HCT116 (cell line): ENCODE data around the gene KRT73. TPM values are rescaled to one million over a fixed set of nuclear protein-coding genes. Genes with fewer than 3 reads are reported as not detected.

Experiments used
- ATAC-seq: fragments of 200-7000 bp; cut with Tn5 transposase; 2 replicates; pipeline ENCODE4 v1.9.1; 2020; ENCODE audit warnings: mild to moderate bottlenecking, moderate library complexity
- BruUV-seq: library from RNA; stranded (reverse); fragments of 400-500 nt; replicated peaks from 2 replicates; lab custom pipeline; 2021; lab: Mats Ljungman, UMichigan
- CTCF ChIA-PET: fragments of 300-600 bp; sonication (Branson Sonifier 250); formaldehyde crosslinking; loops from one replicate; lab custom pipeline; 2021; ENCODE audit warnings: antibody characterized with exemption; lab: Charles Lee
- POLR2A ChIA-PET: fragments of 300-600, 350-600 bp; sonication (Branson Sonifier 250); formaldehyde crosslinking; loops from one replicate; lab custom pipeline; 2021; ENCODE audit warnings: antibody characterized with exemption; lab: Charles Lee
- RAD21 ChIA-PET, 2 experiments: fragments of 300-600 bp; sonication (Branson Sonifier 250); formaldehyde crosslinking; loops; one replicate each; lab custom pipeline; 2023; ENCODE audit warnings: low total read pairs in 2 of 2; ENCODE audit not compliant: uncharacterized antibody in 2 of 2, unreplicated experiment in 2 of 2, low non-redundant PET in 1 of 2; lab: Charles Lee
- DNase-seq: peaks from one replicate; pipeline ENCODE4 v3.0.0-alpha.2; 2010; ENCODE audit warnings: low read depth, low spot score
- H2AFZ ChIP-seq: fragments of 200-600 bp; shearing (Covaris generic), sonication (generic); 2 replicates; pipeline ENCODE4 v1.6.1; 2017; ENCODE audit warnings: low read depth, mixed run types, mixed read lengths, antibody characterized with exemption, low read length; ENCODE audit not compliant: poor library complexity, severe bottlenecking
- H3K27ac ChIP-seq: 2 replicates; pipeline ENCODE4 v1.5.1; 2012; ENCODE audit warnings: low read depth, low read length
- H3K27me3 ChIP-seq: fragments of 200-600 bp; sonication (generic); 2 replicates; pipeline ENCODE4 v1.6.1; 2016; ENCODE audit warnings: mixed run types, low read length, mixed read lengths; ENCODE audit not compliant: insufficient read depth
- H3K36me3 ChIP-seq, 2 experiments: fragments of 200-500 bp in 1 of 2; fragments of 200-600 bp in 1 of 2; sonication (Bioruptor generic) in 1 of 2; sonication (generic) in 1 of 2; 2 replicates each; pipeline versions ENCODE4 v1.5.1 to v1.6.1; 2014 to 2016; ENCODE audit warnings: low read length in 2 of 2, inconsistent platforms in 1 of 2, mixed read lengths in 1 of 2, mixed run types in 1 of 2; ENCODE audit not compliant: insufficient read depth in 2 of 2, control insufficient read depth in 1 of 2
- H3K4me1 ChIP-seq, 2 experiments: fragments of 200-600 bp in 1 of 2; sonication (generic) in 1 of 2; 2 replicates each; pipeline versions ENCODE4 v1.5.1 to v1.6.1; 2012 to 2017; ENCODE audit warnings: low read length in 2 of 2, inconsistent platforms in 1 of 2, mild to moderate bottlenecking in 1 of 2, mixed read lengths in 1 of 2, mixed run types in 1 of 2, moderate library complexity in 1 of 2; ENCODE audit not compliant: insufficient read depth in 2 of 2, control insufficient read depth in 1 of 2
- H3K4me2 ChIP-seq: fragments of 200-600 bp; sonication (generic); 2 replicates; pipeline ENCODE4 v1.6.1; 2017; ENCODE audit warnings: mixed run types, low read length, mixed read lengths
- H3K4me3 ChIP-seq, 2 experiments: fragments of 200-600 bp in 1 of 2; sonication (generic) in 1 of 2; replicated peaks in 1 of 2; 2 replicates each; pipeline ENCODE4 v1.5.1; 2011 to 2016; ENCODE audit warnings: low read length in 2 of 2, control low read depth in 1 of 2, low read depth in 1 of 2, mild to moderate bottlenecking in 1 of 2, mixed read lengths in 1 of 2, mixed run types in 1 of 2
- H3K79me2 ChIP-seq: fragments of 200-600 bp; sonication (generic); 2 replicates; pipeline ENCODE4 v1.6.1; 2017; ENCODE audit warnings: mild to moderate bottlenecking, mixed run types, low read length, moderate library complexity, mixed read lengths; ENCODE audit not compliant: insufficient read depth
- H3K9ac ChIP-seq: fragments of 200-600 bp; sonication (generic); 2 replicates; pipeline ENCODE4 v1.6.1; 2016; ENCODE audit warnings: low read length, mixed read lengths
- H3K9me2 ChIP-seq: fragments of 200-600 bp; sonication (generic), shearing (Covaris generic); 2 replicates; pipeline ENCODE4 v1.6.1; 2017; ENCODE audit warnings: mixed run types, mild to moderate bottlenecking, moderate library complexity; ENCODE audit not compliant: insufficient read depth
- H3K9me3 ChIP-seq, 2 experiments: fragments of 200-500 bp in 1 of 2; fragments of 200-600 bp in 1 of 2; sonication (Bioruptor generic) in 1 of 2; sonication (generic) in 1 of 2; 2 replicates each; pipeline ENCODE4 v1.6.1; 2014 to 2017; ENCODE audit warnings: low read length in 2 of 2, mixed read lengths in 2 of 2, inconsistent platforms in 1 of 2, low read depth in 1 of 2, mild to moderate bottlenecking in 1 of 2, mixed run types in 1 of 2, moderate library complexity in 1 of 2; ENCODE audit not compliant: control insufficient read depth in 1 of 2, insufficient read depth in 1 of 2
- H4K20me1 ChIP-seq: fragments of 200-600 bp; sonication (generic), shearing (Covaris generic); 2 replicates; pipeline ENCODE4 v1.6.1; 2017; ENCODE audit warnings: mixed run types, mild to moderate bottlenecking, moderate library complexity; ENCODE audit not compliant: insufficient read depth
- CBX3 ChIP-seq: IDR thresholded peaks from 2 replicates; pipeline ENCODE4 v1.6.1; 2012; ENCODE audit warnings: low read depth
- EGR1 ChIP-seq: IDR thresholded peaks from 2 replicates; pipeline ENCODE4 v1.6.1; 2012; ENCODE audit warnings: low read depth
- ELF1 ChIP-seq: IDR thresholded peaks from 2 replicates; pipeline ENCODE4 v1.6.1; 2012; ENCODE audit warnings: low read depth, borderline replicate concordance
- EZH2 ChIP-seq: fragments of 200-600 bp; sonication (generic); IDR thresholded peaks from 2 replicates; pipeline ENCODE4 v1.6.1; 2017; ENCODE audit warnings: antibody characterized with exemption, mixed run types
- EZH2phosphoT487 ChIP-seq: fragments of 200-600 bp; IDR thresholded peaks from 2 replicates; pipeline ENCODE4 v1.6.1; 2018; ENCODE audit warnings: antibody characterized with exemption, borderline replicate concordance
- FOSL1 ChIP-seq: IDR thresholded peaks from 2 replicates; pipeline ENCODE4 v1.6.1; 2012; ENCODE audit warnings: low read depth
- JUND ChIP-seq: IDR thresholded peaks from 2 replicates; pipeline ENCODE4 v1.6.1; 2012
- POLR2AphosphoS5 ChIP-seq: IDR thresholded peaks from 2 replicates; pipeline ENCODE4 v1.6.1; 2011; ENCODE audit warnings: mild to moderate bottlenecking, low read depth, low read length, moderate library complexity
- RAD21 ChIP-seq: IDR thresholded peaks from 2 replicates; pipeline ENCODE4 v1.6.1; 2012; ENCODE audit warnings: low read depth, mild to moderate bottlenecking
- SIN3A ChIP-seq: IDR thresholded peaks from 2 replicates; pipeline ENCODE4 v1.6.1; 2012; ENCODE audit warnings: low read depth
- SP1 ChIP-seq: IDR thresholded peaks from 2 replicates; pipeline ENCODE4 v1.6.1; 2012; ENCODE audit warnings: low read depth
- SRF ChIP-seq: IDR thresholded peaks from 2 replicates; pipeline ENCODE4 v1.6.1; 2012; ENCODE audit warnings: low read depth
- TCF7L2 ChIP-seq: IDR thresholded peaks from 2 replicates; pipeline ENCODE4 v1.7.0; 2011; ENCODE audit warnings: borderline replicate concordance, inconsistent platforms; ENCODE audit not compliant: insufficient read depth, insufficient read length; ENCODE audit errors: extremely low read depth
- ZFX ChIP-seq: fragments of 450-650 bp; IDR thresholded peaks from 2 replicates; pipeline ENCODE4 v1.6.1; 2017
- ZNF274 ChIP-seq: fragments of 200-500 bp; sonication (Bioruptor generic); IDR thresholded peaks from 2 replicates; pipeline ENCODE4 v1.6.1; 2014; ENCODE audit warnings: mild to moderate bottlenecking, low read depth, low read length, inconsistent platforms
- intact Hi-C: fragments of 100-400 bp; cut with micrococcal nuclease; formaldehyde crosslinking; loops from 2 replicates; pipeline ENCODE4 v1.10.0; 2022
- total RNA-seq: library from RNA; stranded (reverse); gene quantifications from one replicate; pipeline ENCODE4 v1.2.1, GENCODE V29; 2021; ENCODE audit not compliant: unreplicated experiment
- TF ChIP-seq, protein P1 (sequence below): IDR thresholded peaks from 2 replicates; pipeline ENCODE4 v1.6.1; 2012; ENCODE audit warnings: low read depth
- TF ChIP-seq, protein P2 (sequence below): IDR thresholded peaks from 2 replicates; pipeline ENCODE4 v1.6.1; 2011; ENCODE audit warnings: mild to moderate bottlenecking, low read length, moderate library complexity; ENCODE audit not compliant: insufficient replicate concordance; ENCODE audit errors: extremely low read depth

The KRT73 gene
- total RNA-seq, 1 experiment from 2014 or later, result not detected

DNA sequence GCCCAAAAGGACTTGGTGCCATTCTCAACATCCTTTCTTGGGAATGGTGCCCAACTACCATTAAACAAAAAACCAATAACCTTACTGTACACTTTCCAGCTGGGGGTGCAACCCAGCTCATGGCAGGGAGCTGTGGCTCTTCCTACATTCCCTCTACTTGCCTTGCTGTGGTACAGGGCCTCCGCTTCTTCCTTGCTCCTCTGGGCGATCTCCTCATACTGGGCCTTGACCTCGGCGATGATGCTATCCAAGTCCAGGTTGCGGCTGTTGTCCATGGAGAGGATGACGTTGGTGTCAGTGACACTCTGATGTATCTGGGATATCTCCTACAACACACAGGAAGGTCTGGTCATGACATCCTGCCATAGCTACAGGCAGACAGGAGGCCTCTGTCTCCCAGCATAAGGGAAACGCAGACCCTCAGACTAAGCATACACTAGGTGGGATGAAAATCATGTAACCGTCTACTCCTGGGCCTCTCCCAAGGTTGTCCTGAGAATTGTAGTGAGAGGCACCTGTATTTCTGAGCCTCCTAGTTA, 29.7 kb upstream of the KRT73 start:
- no peak overlapping the region for H3K4me2 ChIP-seq
- no TSS peak for BruUV-seq
- H3K4me1 ChIP-seq, result no peaks in the 10 kb centered on the region
- intact Hi-C loops, result no loop called here
- H3K79me2 ChIP-seq, result no peaks in the 10 kb centered on the region
- no peaks in the 10 kb centered on the region for H3K9me2 ChIP-seq
- peaks cover 6% of the 10 kb centered on the region; the same call in 1 of the 2 replicates for H3K27me3 ChIP-seq
- H4K20me1 ChIP-seq, result no peaks in the 10 kb centered on the region
- POLR2A ChIA-PET, result no interaction called here
- no peak overlapping the region for H3K9ac ChIP-seq
- no peak overlapping the region for H3K4me3 ChIP-seq
- no peak for ATAC-seq
- TF ChIP-seq ELF1, result no peak
- no peak for TF ChIP-seq SIN3A
- no peak for TF ChIP-seq CBX3
- no peak for TF ChIP-seq SRF
- TF ChIP-seq TCF7L2, result no peak
- TF ChIP-seq EZH2, result no peak
- no peak for TF ChIP-seq RAD21
- no peak for TF ChIP-seq FOSL1
- no peak for TF ChIP-seq ZNF274
- no peak for TF ChIP-seq POLR2AphosphoS5
- no peak for TF ChIP-seq EZH2phosphoT487
- no peak for TF ChIP-seq EGR1
- TF ChIP-seq, all 23 proteins: peak for 0
- no peak for DNase-seq
- no peak overlapping the region for H3K27ac ChIP-seq
- ChIA-PET CTCF (no interaction called here), RAD21 (no interaction called here)
- no peaks in the 10 kb centered on the region for H3K36me3 ChIP-seq
- H2AFZ ChIP-seq, result no peak overlapping the region
- H3K9me3 ChIP-seq, result no peaks in the 10 kb centered on the region

DNA sequence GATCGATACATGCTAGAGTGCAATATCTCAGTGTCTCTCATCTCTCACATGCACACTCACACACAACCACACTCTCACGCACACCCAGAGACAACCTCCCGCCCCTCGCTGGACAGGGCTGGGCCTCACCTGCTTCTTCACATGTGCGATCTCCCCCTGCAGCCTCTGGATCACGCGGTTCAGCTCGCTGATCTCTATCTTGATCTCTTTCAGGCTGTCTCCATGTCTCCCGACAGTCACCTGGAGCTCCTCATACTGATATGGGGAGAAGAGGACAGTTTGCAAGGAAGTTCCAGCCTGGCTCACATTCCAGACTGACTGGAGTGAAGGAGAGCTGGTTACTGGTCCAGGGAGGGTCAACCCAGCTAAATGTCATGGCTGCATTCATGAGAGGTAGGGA, 29.2 kb upstream of the KRT73 start:
- H3K9me3 ChIP-seq, result no peaks in the 10 kb centered on the region
- RAD21 ChIA-PET, result no interaction called here
- H3K79me2 ChIP-seq, result no peaks in the 10 kb centered on the region
- ATAC-seq (no peak), DNase-seq (no peak)
- POLR2A ChIA-PET, result no interaction called here
- H3K4me2 ChIP-seq, result no peak overlapping the region
- H3K4me3 ChIP-seq, result no peak overlapping the region
- H3K9ac ChIP-seq, result no peak overlapping the region
- peaks cover 6% of the 10 kb centered on the region; the same call in 1 of the 2 replicates for H3K27me3 ChIP-seq
- no peaks in the 10 kb centered on the region for H4K20me1 ChIP-seq
- H3K36me3 ChIP-seq, result no peaks in the 10 kb centered on the region
- H3K27ac ChIP-seq, result no peak overlapping the region
- no peaks in the 10 kb centered on the region for H3K9me2 ChIP-seq
- BruUV-seq, result no TSS peak
- CTCF ChIA-PET, result no interaction called here
- intact Hi-C loops, result no loop called here
- no peaks in the 10 kb centered on the region for H3K4me1 ChIP-seq
- H2AFZ ChIP-seq, result no peak overlapping the region
- no peak for TF ChIP-seq EZH2phosphoT487
- TF ChIP-seq, protein P1, sequence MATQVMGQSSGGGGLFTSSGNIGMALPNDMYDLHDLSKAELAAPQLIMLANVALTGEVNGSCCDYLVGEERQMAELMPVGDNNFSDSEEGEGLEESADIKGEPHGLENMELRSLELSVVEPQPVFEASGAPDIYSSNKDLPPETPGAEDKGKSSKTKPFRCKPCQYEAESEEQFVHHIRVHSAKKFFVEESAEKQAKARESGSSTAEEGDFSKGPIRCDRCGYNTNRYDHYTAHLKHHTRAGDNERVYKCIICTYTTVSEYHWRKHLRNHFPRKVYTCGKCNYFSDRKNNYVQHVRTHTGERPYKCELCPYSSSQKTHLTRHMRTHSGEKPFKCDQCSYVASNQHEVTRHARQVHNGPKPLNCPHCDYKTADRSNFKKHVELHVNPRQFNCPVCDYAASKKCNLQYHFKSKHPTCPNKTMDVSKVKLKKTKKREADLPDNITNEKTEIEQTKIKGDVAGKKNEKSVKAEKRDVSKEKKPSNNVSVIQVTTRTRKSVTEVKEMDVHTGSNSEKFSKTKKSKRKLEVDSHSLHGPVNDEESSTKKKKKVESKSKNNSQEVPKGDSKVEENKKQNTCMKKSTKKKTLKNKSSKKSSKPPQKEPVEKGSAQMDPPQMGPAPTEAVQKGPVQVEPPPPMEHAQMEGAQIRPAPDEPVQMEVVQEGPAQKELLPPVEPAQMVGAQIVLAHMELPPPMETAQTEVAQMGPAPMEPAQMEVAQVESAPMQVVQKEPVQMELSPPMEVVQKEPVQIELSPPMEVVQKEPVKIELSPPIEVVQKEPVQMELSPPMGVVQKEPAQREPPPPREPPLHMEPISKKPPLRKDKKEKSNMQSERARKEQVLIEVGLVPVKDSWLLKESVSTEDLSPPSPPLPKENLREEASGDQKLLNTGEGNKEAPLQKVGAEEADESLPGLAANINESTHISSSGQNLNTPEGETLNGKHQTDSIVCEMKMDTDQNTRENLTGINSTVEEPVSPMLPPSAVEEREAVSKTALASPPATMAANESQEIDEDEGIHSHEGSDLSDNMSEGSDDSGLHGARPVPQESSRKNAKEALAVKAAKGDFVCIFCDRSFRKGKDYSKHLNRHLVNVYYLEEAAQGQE, result no peak
- no peak for TF ChIP-seq JUND
- TF ChIP-seq ZNF274, result no peak
- TF ChIP-seq SRF, result no peak
- no peak for TF ChIP-seq CBX3
- no peak for TF ChIP-seq POLR2AphosphoS5
- no peak for TF ChIP-seq FOSL1
- no peak for TF ChIP-seq SP1
- TF ChIP-seq, protein P2, sequence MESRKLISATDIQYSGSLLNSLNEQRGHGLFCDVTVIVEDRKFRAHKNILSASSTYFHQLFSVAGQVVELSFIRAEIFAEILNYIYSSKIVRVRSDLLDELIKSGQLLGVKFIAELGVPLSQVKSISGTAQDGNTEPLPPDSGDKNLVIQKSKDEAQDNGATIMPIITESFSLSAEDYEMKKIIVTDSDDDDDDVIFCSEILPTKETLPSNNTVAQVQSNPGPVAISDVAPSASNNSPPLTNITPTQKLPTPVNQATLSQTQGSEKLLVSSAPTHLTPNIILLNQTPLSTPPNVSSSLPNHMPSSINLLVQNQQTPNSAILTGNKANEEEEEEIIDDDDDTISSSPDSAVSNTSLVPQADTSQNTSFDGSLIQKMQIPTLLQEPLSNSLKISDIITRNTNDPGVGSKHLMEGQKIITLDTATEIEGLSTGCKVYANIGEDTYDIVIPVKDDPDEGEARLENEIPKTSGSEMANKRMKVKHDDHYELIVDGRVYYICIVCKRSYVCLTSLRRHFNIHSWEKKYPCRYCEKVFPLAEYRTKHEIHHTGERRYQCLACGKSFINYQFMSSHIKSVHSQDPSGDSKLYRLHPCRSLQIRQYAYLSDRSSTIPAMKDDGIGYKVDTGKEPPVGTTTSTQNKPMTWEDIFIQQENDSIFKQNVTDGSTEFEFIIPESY, result no peak
- no peak for TF ChIP-seq SIN3A
- no peak for TF ChIP-seq ZFX
